Suprapubic skin (tissue), 4 donors: ENCODE results near the gene RRAD.

Source experiments
- CTCF ChIP-seq, 2 donors: fragments of 200-600 bp in 1 of 2; fragments of 450-650 bp in 1 of 2; sonication (generic) in 1 of 2; IDR thresholded peaks; one replicate each; pipeline ENCODE4 v1.5.1; 2016 to 2019; ENCODE audit warnings: antibody characterized with exemption in 2 of 2, mild to moderate bottlenecking in 1 of 2, moderate library complexity in 1 of 2
- EP300 ChIP-seq: sonication (generic); formaldehyde crosslinking; IDR thresholded peaks from one replicate; pipeline ENCODE4 v1.6.1; 2017; ENCODE audit warnings: antibody characterized with exemption
- POLR2A ChIP-seq, 2 donors: fragments of 450-650 bp; IDR thresholded peaks; one replicate each; pipeline ENCODE4 v1.6.1; 2017; ENCODE audit warnings: antibody characterized with exemption in 2 of 2, mild to moderate bottlenecking in 2 of 2, moderate library complexity in 2 of 2
- POLR2AphosphoS5 ChIP-seq, 3 donors: sonication (generic); formaldehyde crosslinking; IDR thresholded peaks; one replicate each; pipeline ENCODE4 v1.6.1; 2017; ENCODE audit warnings: antibody characterized with exemption in 3 of 3

- TF ChIP-seq POLR2AphosphoS5 (IDR thresholded peaks at IDR 0.05) (no peak), CTCF (IDR thresholded peaks at IDR 0.05) (no peak), EP300 (no peak), POLR2A (IDR thresholded peaks at IDR 0.05) (no peak)
Observed at GRCh38 chr16:66927918-66928649, 2.7 kb upstream of the RRAD start.
